ENCODE data around the gene PTPRN2.
A peak's percentile ranks its signal among the peaks of the same experiment; 100 is the strongest.

PTPRN2 gene

DNA sequence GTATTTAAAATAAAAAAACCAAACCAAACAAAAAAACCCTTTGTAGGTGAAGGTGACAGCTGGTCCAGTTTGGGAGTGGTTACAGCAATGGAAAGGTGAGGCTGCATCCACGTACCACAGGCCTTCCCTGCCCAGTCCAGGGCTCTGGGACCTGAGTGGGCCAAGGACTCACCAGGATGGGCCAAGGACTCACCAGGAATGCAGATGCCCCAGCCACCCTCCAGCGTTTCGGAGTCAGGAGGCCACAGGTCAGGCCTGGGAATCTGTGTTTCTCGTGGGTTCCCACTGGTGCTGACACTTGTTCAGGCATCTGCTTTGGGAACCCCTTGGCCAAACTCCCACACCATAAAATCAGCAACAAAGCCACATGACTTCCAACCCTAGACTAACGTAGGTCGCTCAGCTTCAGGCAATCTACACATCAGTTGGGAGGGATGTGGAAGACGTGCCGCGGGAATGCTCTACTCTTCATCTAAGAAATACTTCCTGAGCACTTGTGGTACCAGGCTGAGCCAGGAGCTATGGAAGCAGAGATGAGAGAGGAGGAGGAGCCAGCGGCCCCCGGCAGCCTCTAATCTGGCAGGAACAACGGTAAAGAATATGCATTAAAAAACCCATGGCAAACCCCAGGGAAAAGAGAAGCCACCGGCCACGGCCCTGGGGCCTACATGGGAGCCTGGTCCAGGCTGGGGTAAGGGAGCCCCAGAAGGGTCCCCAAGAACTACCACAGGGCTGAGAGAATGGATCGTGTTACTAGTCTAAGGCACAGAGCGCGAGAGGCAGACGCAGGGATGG lies 473.4 kb downstream of the PTPRN2 start:
- no peak for DNase-seq (ENCODE audit: low read depth)
- no peak for TF ChIP-seq POLR2A (IDR thresholded peaks at IDR 0.05; ENCODE audit: extremely low read depth, insufficient read length)
- TF ChIP-seq CTCF (IDR thresholded peaks at IDR 0.05; ENCODE audit: low read depth, low read length) = no peak
- no peak for TF ChIP-seq MYC (IDR thresholded peaks at IDR 0.05; ENCODE audit: low read depth, low read length)
- no peak for TF ChIP-seq MAX (IDR thresholded peaks at IDR 0.05; ENCODE audit: low read depth, low read length)

GRCh38 chr7:158113321-158114025 lies 474.1 kb downstream of the PTPRN2 start:
- no peak for DNase-seq (ENCODE audit: low read depth)
- no peak for TF ChIP-seq MYC (IDR thresholded peaks at IDR 0.05; ENCODE audit: low read depth, low read length)
- no peak for TF ChIP-seq POLR2A (IDR thresholded peaks at IDR 0.05; ENCODE audit: extremely low read depth, insufficient read length)
- no peak for TF ChIP-seq CTCF (IDR thresholded peaks at IDR 0.05; ENCODE audit: low read depth, low read length)
- TF ChIP-seq MAX (IDR thresholded peaks at IDR 0.05; ENCODE audit: low read depth, low read length) = no peak
- H3K4me3 ChIP-seq (ENCODE audit: low read depth, low read length) = no peak overlapping the region

More for the DNA sequence above, 473.4 kb downstream of the PTPRN2 start:
- H3K4me3 ChIP-seq (ENCODE audit: low read depth, low read length) = no peak overlapping the region

DNA sequence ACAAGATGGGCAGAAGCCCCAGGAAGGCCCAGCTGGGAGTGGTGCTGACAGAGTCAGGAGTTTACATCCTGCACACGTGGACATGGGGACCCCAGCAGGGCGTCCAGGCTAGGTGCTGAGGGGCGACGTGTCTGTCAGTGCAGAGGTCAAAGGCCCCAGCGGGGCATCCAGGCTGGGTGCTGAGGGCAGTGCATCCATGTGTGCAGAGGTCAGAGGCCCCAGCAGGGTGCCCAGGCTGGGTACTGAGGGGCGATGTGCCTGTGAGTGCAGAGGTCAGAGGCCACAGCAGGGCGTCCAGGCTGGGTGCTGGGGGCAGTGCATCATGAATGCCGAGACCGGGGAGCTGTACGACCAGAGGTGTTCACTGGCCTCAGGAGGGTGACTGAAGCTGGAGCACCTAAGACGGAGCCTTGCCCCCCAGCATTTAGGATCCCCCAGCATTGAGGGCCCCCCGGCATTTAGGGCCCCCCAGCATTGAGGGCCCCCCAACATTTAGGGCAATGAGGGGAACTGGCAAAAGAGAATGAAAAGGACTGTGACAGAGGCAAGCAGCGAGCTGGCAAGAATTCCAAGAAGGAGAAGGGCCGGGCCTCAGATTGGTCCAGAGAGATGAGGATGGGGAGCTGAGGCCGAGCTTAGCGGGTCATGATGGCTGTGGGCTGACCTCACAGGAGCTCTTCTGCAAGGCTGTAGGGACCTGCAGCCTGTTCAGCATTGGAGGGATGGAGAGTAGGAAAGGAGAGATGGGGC lies 474.9 kb downstream of the PTPRN2 start:
- DNase-seq (ENCODE audit: low read depth) = no peak
- H3K4me3 ChIP-seq (ENCODE audit: low read depth, low read length) = no peak overlapping the region
- TF ChIP-seq POLR2A (IDR thresholded peaks at IDR 0.05; ENCODE audit: extremely low read depth, insufficient read length) (no peak), CTCF (IDR thresholded peaks at IDR 0.05; ENCODE audit: low read depth, low read length) (no peak), MAX (IDR thresholded peaks at IDR 0.05; ENCODE audit: low read depth, low read length) (no peak), MYC (IDR thresholded peaks at IDR 0.05; ENCODE audit: low read depth, low read length) (no peak)

DNA sequence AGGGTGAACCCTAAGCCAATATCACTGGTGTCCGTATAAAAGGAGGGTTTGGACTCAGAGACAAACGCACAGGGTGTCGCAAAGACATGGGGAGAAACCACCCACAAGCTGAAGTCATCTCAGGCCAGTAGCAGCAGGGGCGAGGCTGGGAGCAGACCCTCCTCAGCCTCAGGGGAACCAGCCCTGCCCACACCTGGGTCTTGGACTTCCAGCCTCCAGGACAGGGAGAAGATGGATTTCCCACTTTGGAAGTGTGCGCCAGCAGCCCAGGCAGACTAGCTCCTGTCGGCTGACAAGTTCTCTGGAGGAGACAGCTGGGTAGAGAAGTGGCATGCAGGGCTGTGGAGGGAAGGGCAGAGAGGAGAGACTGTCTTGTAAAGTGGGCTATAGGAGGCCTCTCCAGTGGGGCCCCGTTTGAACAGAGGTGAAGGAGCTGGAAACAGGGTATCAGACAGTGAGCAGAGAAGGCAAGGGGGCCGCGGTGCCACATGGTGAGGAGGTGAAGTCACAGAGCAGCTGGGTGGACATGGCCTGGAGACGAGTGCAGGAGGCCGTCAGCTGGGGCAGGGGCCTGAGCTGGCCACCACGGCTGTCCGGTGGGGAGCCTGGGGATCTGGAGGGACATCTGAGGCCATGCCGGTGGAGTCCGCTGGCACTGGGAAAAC lies 475.6 kb downstream of the PTPRN2 start:
- TF ChIP-seq MYC (IDR thresholded peaks at IDR 0.05; ENCODE audit: low read depth, low read length) = no peak
- no peak for DNase-seq (ENCODE audit: low read depth)

GRCh38 chr7:158111049-158111751 lies 476.4 kb downstream of the PTPRN2 start:
- peak; percentile 40 for DNase-seq (ENCODE audit: low read depth)
- H3K4me3 ChIP-seq (ENCODE audit: low read depth, low read length) = no peak overlapping the region
- TF ChIP-seq MAX (IDR thresholded peaks at IDR 0.05; ENCODE audit: low read depth, low read length) (0 out of 2 replicates have a peak, but pooled peaks have one; percentile 16), MYC (IDR thresholded peaks at IDR 0.05; ENCODE audit: low read depth, low read length) (0 out of 2 replicates have a peak, but pooled peaks have one; percentile 37), CTCF (IDR thresholded peaks at IDR 0.05; ENCODE audit: low read depth, low read length) (no peak)

More for the DNA sequence above, 475.6 kb downstream of the PTPRN2 start:
- H3K4me3 ChIP-seq (ENCODE audit: low read depth, low read length) = no peak overlapping the region
